ENCODE data around the gene ICA1. TPM values are rescaled to one million over a fixed set of nuclear protein-coding genes. Genes with fewer than 3 reads are reported as not detected.

Gene ICA1
- polyA plus RNA-seq, 2 of the 4 experiments (the other 2 are of a cell fraction): 0.66 to 2.0 TPM

DNA sequence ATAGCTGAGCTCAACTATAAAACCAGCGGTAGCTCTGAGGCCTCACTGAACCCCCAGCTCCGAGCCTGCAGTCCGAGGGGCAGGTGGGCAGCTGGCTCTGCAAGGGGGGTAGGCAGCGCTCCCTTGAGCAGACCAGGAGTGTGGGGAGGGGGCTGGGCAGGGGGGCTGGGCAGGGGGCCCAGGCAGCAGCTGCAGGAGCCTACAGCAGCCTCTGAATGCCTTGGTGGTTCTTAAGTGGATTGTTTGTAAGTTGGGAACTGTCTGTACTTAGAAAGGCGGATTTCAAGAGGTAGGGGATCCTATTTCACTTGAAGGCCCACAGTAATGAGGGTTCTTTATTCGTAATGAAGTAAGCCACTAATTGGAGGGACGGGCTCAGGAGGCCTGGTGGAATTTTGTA, 72.3 kb downstream of the ICA1 start:
- 69% methylated on average over 4 of the region's 7 CpGs for WGBS (ENCODE audit: missing lambda C conversion rate)
- ChIA-PET POLR2A (no interaction called here), CTCF (interaction anchor here (0.6 to 3.1 kb wide), 14 partner anchors 11 to 765 kb away, joined by 3 to 16 read pairs (median 4); no protein-coding TSS in a partner anchor)
- TF ChIP-seq GATA3 (IDR thresholded peaks at IDR 0.05; ENCODE audit: borderline replicate concordance) (no peak), EP300 (IDR thresholded peaks at IDR 0.05) (no peak), FOXS1 (CRISPR knock-in tag; IDR thresholded peaks at IDR 0.05) (no peak), SREBF2 (IDR thresholded peaks at IDR 0.05) (no peak), TP53 (CRISPR knock-in tag; IDR thresholded peaks at IDR 0.05) (no peak), HOXB13 (CRISPR knock-in tag; IDR thresholded peaks at IDR 0.05; ENCODE audit: low read depth) (no peak), RARB (CRISPR knock-in tag; IDR thresholded peaks at IDR 0.05) (no peak), MAFK (IDR thresholded peaks at IDR 0.05; ENCODE audit: partially characterized antibody) (no peak), CHD4 (IDR thresholded peaks at IDR 0.05; ENCODE audit: borderline replicate concordance) (no peak), JUNB (IDR thresholded peaks at IDR 0.05) (no peak), ZFP36 (IDR thresholded peaks at IDR 0.05; ENCODE audit: borderline replicate concordance, partially characterized antibody) (no peak), HEYL (CRISPR knock-in tag; IDR thresholded peaks at IDR 0.05) (no peak), CHD2 (IDR thresholded peaks at IDR 0.05; ENCODE audit: low read length, partially characterized antibody) (no peak), KDM1A (IDR thresholded peaks at IDR 0.05; ENCODE audit: low read depth) (no peak), PHF8 (IDR thresholded peaks at IDR 0.05; ENCODE audit: borderline replicate concordance, low read depth) (no peak)
- TF ChIP-seq, protein P1, sequence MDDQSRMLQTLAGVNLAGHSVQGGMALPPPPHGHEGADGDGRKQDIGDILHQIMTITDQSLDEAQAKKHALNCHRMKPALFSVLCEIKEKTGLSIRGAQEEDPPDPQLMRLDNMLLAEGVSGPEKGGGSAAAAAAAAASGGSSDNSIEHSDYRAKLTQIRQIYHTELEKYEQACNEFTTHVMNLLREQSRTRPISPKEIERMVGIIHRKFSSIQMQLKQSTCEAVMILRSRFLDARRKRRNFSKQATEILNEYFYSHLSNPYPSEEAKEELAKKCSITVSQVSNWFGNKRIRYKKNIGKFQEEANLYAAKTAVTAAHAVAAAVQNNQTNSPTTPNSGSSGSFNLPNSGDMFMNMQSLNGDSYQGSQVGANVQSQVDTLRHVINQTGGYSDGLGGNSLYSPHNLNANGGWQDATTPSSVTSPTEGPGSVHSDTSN (IDR thresholded peaks at IDR 0.05): no peak
- TF ChIP-seq, protein P2, sequence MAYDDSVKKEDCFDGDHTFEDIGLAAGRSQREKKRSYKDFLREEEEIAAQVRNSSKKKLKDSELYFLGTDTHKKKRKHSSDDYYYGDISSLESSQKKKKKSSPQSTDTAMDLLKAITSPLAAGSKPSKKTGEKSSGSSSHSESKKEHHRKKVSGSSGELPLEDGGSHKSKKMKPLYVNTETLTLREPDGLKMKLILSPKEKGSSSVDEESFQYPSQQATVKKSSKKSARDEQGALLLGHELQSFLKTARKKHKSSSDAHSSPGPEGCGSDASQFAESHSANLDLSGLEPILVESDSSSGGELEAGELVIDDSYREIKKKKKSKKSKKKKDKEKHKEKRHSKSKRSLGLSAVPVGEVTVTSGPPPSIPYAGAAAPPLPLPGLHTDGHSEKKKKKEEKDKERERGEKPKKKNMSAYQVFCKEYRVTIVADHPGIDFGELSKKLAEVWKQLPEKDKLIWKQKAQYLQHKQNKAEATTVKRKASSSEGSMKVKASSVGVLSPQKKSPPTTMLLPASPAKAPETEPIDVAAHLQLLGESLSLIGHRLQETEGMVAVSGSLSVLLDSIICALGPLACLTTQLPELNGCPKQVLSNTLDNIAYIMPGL (CRISPR knock-in tag; IDR thresholded peaks at IDR 0.05; ENCODE audit: borderline replicate concordance): no peak
- TF ChIP-seq, protein P3, sequence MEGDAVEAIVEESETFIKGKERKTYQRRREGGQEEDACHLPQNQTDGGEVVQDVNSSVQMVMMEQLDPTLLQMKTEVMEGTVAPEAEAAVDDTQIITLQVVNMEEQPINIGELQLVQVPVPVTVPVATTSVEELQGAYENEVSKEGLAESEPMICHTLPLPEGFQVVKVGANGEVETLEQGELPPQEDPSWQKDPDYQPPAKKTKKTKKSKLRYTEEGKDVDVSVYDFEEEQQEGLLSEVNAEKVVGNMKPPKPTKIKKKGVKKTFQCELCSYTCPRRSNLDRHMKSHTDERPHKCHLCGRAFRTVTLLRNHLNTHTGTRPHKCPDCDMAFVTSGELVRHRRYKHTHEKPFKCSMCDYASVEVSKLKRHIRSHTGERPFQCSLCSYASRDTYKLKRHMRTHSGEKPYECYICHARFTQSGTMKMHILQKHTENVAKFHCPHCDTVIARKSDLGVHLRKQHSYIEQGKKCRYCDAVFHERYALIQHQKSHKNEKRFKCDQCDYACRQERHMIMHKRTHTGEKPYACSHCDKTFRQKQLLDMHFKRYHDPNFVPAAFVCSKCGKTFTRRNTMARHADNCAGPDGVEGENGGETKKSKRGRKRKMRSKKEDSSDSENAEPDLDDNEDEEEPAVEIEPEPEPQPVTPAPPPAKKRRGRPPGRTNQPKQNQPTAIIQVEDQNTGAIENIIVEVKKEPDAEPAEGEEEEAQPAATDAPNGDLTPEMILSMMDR (IDR thresholded peaks at IDR 0.05): no peak
- TF ChIP-seq, protein P4, sequence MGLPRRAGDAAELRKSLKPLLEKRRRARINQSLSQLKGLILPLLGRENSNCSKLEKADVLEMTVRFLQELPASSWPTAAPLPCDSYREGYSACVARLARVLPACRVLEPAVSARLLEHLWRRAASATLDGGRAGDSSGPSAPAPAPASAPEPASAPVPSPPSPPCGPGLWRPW (IDR thresholded peaks at IDR 0.05): no peak
- TF ChIP-seq, protein P5, sequence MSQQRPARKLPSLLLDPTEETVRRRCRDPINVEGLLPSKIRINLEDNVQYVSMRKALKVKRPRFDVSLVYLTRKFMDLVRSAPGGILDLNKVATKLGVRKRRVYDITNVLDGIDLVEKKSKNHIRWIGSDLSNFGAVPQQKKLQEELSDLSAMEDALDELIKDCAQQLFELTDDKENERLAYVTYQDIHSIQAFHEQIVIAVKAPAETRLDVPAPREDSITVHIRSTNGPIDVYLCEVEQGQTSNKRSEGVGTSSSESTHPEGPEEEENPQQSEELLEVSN (IDR thresholded peaks at IDR 0.05; ENCODE audit: borderline replicate concordance, low read depth): no peak
- Histone ChIP-seq H3K4me1 (no peaks in the 10 kb centered on the region), H3K27ac (no peak overlapping the region), H3K9me3 (no peaks in the 10 kb centered on the region), H3K4me2 (no peak overlapping the region), H3K4me3 (no peak overlapping the region)
- DNase-seq (ENCODE audit: low read depth in 1 of 2, low spot score in 1 of 2): no peak
- no peak for ATAC-seq
- FAIRE-seq: no peak

DNA sequence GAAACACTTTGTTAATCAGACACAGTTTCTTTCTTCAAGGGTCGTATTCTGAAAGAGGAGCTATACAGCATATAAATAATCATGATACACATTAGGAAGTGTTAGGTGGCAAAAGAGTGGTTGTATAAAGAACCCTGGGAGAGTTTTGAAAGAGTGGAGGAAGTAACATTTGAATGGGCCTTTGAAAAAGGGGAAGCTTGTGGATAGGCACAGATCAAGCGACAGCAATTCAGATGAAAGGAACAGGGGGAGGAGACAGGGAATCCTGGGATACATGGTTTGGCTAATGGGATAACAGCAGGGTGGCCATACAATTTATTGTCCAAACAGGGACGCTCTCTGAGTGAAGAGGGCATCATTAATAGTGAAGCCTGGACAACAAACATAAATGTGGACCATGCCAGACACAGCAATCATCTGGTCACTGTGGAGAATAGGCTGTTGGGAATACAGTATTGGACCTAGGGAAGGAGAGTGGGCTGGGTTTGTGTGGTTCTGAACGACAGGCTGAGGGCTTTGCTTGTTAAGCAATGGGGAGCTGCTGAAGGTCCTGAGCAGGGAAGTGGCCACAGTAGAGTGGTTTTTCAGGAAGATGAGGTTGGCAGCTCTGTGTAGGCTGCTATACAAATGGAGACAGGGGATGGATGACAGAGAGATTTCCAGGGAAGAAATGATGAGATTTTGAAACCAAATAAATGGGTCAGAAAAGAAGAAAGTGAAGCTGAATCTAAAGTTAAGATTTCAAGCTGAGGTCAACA, 75.9 kb downstream of the ICA1 start:
- CTCF ChIA-PET: interaction anchor here (1.0 to 1.4 kb wide), 4 partner anchors 10 to 762 kb away, joined by 3 to 4 read pairs (median 3); no protein-coding TSS in a partner anchor
- H3K27ac ChIP-seq: no peak overlapping the region
- FAIRE-seq (no peak), ATAC-seq (no peak), DNase-seq (ENCODE audit: low read depth in 1 of 2, low spot score in 1 of 2) (no peak)
- TF ChIP-seq FOXS1 (CRISPR knock-in tag; IDR thresholded peaks at IDR 0.05): no peak
- TF ChIP-seq NPAS2 (CRISPR knock-in tag; IDR thresholded peaks at IDR 0.05; ENCODE audit: borderline replicate concordance): no peak
- no peak for TF ChIP-seq HOXB5 (CRISPR knock-in tag; IDR thresholded peaks at IDR 0.05)
- POLR2A ChIA-PET: no interaction called here
- no peaks in the 10 kb centered on the region for H3K4me1 ChIP-seq
- H3K4me2 ChIP-seq: no peak overlapping the region
- H3K4me3 ChIP-seq: no peak overlapping the region
- 34% methylated on average over 4 of the region's 4 CpGs for WGBS (ENCODE audit: missing lambda C conversion rate)
- H3K9me3 ChIP-seq: no peaks in the 10 kb centered on the region
